K562 (cell line): Measurements from ENCODE around the gene IRF6. TPM values are rescaled to one million over a fixed set of nuclear protein-coding genes. Genes with fewer than 3 reads are reported as not detected.

Source experiments
- KAT8 ChIP-seq: fragments of 450-650 bp; IDR thresholded peaks from 2 replicates; pipeline ENCODE4 v1.6.1; 2016; ENCODE audit warnings: low read depth, mild to moderate bottlenecking
- MEF2A ChIP-seq: IDR thresholded peaks from 2 replicates; pipeline ENCODE4 v1.6.1; 2011; ENCODE audit warnings: low read depth, mild to moderate bottlenecking, low read length, moderate library complexity; ENCODE audit not compliant: control insufficient read depth
- NFYB ChIP-seq: IDR thresholded peaks from 2 replicates; pipeline ENCODE4 v1.6.1; 2011; ENCODE audit warnings: mild to moderate bottlenecking, moderate library complexity; ENCODE audit not compliant: insufficient read length; ENCODE audit errors: extremely low read depth
- PRPF4 ChIP-seq: fragments of 200-400 bp; formaldehyde crosslinking; IDR thresholded peaks from one replicate; pipeline ENCODE4 v1.6.1; 2017; ENCODE audit warnings: low read length, low read depth, mild to moderate bottlenecking; ENCODE audit not compliant: insufficient read depth, poor library complexity, severe bottlenecking
- PTBP1 ChIP-seq: fragments of 200-400 bp; formaldehyde crosslinking; IDR thresholded peaks from 2 replicates; pipeline ENCODE4 v1.6.1; 2017; ENCODE audit warnings: low read depth, low read length
- SMAD1 ChIP-seq: fragments of 150-350 bp; IDR thresholded peaks from 2 replicates; pipeline ENCODE4 v1.6.1; 2014; ENCODE audit warnings: low read length, low read depth; ENCODE audit not compliant: partially characterized antibody
- STAT5A ChIP-seq: IDR thresholded peaks from 2 replicates; pipeline ENCODE4 v1.6.1; 2012; ENCODE audit warnings: low read length, inconsistent platforms, borderline replicate concordance
- SUPT5H ChIP-seq: fragments of 450-650 bp; IDR thresholded peaks from 2 replicates; pipeline ENCODE4 v1.6.1; 2016
- TARDBP ChIP-seq: fragments of 450-650 bp; IDR thresholded peaks from 2 replicates; pipeline ENCODE4 v1.6.1; 2016
- TSC22D4 ChIP-seq: fragments of 450-650 bp; IDR thresholded peaks from 2 replicates; pipeline ENCODE4 v1.6.1; 2016; ENCODE audit warnings: missing genetic modification characterization, missing biosample characterization, control low read depth
- U2AF1 ChIP-seq: fragments of 200-400 bp; formaldehyde crosslinking; optimal IDR thresholded peaks from 2 replicates; pipeline ENCODE3; 2017; ENCODE audit warnings: mild to moderate bottlenecking, low read depth, low read length, moderate library complexity
- ZNF436 ChIP-seq: fragments of 250-450, 450-650 bp; sonication (Bioruptor Pico); formaldehyde crosslinking; IDR thresholded peaks from 2 replicates; pipeline ENCODE4 v1.7.0; 2020; ENCODE audit warnings: mild to moderate bottlenecking
- ZNF830 ChIP-seq: fragments of 250-450 bp; sonication (Bioruptor Pico); IDR thresholded peaks from 2 replicates; pipeline ENCODE4 v1.5.0; 2021; ENCODE audit warnings: mild to moderate bottlenecking
- polyA plus RNA-seq, 8 experiments: library from polyadenylated mRNA; depleted of rRNA in 4 of 8; stranded (reverse) in 5 of 8; unstranded in 3 of 8; fragments of >200 nt; fragmentation: Nextera tagmentation in 2 of 8; fragmentation: Illumina TruSeq in 1 of 8; extraction: Ambion mirVana in 2 of 8; extraction: Trizol in 1 of 8; gene quantifications; 2 replicates each; pipeline versions ENCODE4 v1.2.1 to v1.2.3, GENCODE V29; 2011 to 2014; ENCODE audit warnings: inconsistent platforms in 1 of 8, missing spikeins in 1 of 8
- total RNA-seq, 7 experiments: library from RNA; depleted of rRNA in 6 of 7; stranded (reverse); fragments of >200 nt in 6 of 7; fragmentation: Illumina TruSeq in 2 of 7; extraction: Trizol in 2 of 7; gene quantifications; 2 replicates each; pipeline versions ENCODE4 v1.2.1 to v1.2.3, GENCODE V29; 2011 to 2021; ENCODE audit warnings: low replicate concordance in 1 of 7
- TF ChIP-seq, protein P1 (sequence below): sonication (generic); formaldehyde crosslinking; IDR thresholded peaks from 2 replicates; pipeline ENCODE4 v1.8.1; 2023; ENCODE audit warnings: mild to moderate bottlenecking, missing genetic modification reagents
- TF ChIP-seq, protein P2 (sequence below): fragments of 450-650 bp; IDR thresholded peaks from 2 replicates; pipeline ENCODE4 v1.6.1; 2017; ENCODE audit warnings: antibody characterized with exemption, mild to moderate bottlenecking
- TF ChIP-seq, protein P3 (sequence below): sonication (generic); formaldehyde crosslinking; IDR thresholded peaks from 2 replicates; pipeline ENCODE4 v1.8.0; 2022; ENCODE audit warnings: mild to moderate bottlenecking, missing genetic modification reagents
- TF ChIP-seq, protein P4 (sequence below): fragments of 450-650 bp; IDR thresholded peaks from one replicate; pipeline ENCODE4 v1.6.1; 2018; ENCODE audit warnings: mild to moderate bottlenecking, moderate library complexity; ENCODE audit not compliant: partially characterized antibody

The IRF6 gene
- total and polyA plus RNA-seq, 9 of the 15 experiments (the other 6 are each of a cell fraction or from before 2014, with no cell fraction given) = 0.03 to 0.65 (median 0.17) TPM

DNA sequence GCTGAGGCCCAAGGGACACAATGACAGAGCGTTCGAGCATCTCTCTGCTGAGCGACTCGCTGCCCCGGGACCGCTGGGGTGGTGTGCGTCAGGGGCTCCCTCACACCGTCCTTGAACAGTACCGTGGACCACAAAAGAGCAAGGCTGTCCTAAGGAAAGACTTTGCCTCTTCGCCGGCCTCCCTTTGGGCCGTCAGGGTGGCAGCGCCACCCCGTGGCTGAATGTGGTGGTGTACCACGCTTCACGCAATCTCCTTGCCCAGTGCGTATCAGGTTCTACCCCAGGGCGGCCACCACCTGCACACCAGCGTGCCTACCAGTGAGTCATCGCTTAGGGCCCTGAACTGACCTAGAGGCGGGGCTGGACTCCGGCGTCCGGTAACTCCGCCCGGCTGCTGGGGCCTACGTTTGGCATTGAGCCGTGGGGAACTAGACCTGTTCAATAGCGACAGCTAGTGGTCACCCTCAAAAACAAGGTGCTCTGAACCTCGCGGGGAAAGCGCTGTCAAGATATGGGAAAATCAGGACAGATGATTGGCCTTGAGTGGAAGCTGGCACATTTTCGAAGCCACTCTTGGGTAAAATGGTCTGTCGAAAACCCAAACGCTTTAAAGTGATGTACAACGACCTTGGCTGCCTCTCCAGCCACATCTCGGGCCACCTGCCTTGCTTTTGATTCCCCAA, 58.2 kb downstream of the IRF6 start (continued):
- TF ChIP-seq, protein P1, sequence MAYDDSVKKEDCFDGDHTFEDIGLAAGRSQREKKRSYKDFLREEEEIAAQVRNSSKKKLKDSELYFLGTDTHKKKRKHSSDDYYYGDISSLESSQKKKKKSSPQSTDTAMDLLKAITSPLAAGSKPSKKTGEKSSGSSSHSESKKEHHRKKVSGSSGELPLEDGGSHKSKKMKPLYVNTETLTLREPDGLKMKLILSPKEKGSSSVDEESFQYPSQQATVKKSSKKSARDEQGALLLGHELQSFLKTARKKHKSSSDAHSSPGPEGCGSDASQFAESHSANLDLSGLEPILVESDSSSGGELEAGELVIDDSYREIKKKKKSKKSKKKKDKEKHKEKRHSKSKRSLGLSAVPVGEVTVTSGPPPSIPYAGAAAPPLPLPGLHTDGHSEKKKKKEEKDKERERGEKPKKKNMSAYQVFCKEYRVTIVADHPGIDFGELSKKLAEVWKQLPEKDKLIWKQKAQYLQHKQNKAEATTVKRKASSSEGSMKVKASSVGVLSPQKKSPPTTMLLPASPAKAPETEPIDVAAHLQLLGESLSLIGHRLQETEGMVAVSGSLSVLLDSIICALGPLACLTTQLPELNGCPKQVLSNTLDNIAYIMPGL = no peak
- TF ChIP-seq PRPF4 = no peak
- no peak for TF ChIP-seq NFYB
- TF ChIP-seq TSC22D4 = no peak
- peak; percentile 87; the same call in 1 of the 2 replicates for TF ChIP-seq TARDBP
- peak; percentile 39; the same call in 1 of the 2 replicates for TF ChIP-seq STAT5A
- no peak for TF ChIP-seq ZNF830 (CRISPR knock-in tag)
- TF ChIP-seq, protein P2, sequence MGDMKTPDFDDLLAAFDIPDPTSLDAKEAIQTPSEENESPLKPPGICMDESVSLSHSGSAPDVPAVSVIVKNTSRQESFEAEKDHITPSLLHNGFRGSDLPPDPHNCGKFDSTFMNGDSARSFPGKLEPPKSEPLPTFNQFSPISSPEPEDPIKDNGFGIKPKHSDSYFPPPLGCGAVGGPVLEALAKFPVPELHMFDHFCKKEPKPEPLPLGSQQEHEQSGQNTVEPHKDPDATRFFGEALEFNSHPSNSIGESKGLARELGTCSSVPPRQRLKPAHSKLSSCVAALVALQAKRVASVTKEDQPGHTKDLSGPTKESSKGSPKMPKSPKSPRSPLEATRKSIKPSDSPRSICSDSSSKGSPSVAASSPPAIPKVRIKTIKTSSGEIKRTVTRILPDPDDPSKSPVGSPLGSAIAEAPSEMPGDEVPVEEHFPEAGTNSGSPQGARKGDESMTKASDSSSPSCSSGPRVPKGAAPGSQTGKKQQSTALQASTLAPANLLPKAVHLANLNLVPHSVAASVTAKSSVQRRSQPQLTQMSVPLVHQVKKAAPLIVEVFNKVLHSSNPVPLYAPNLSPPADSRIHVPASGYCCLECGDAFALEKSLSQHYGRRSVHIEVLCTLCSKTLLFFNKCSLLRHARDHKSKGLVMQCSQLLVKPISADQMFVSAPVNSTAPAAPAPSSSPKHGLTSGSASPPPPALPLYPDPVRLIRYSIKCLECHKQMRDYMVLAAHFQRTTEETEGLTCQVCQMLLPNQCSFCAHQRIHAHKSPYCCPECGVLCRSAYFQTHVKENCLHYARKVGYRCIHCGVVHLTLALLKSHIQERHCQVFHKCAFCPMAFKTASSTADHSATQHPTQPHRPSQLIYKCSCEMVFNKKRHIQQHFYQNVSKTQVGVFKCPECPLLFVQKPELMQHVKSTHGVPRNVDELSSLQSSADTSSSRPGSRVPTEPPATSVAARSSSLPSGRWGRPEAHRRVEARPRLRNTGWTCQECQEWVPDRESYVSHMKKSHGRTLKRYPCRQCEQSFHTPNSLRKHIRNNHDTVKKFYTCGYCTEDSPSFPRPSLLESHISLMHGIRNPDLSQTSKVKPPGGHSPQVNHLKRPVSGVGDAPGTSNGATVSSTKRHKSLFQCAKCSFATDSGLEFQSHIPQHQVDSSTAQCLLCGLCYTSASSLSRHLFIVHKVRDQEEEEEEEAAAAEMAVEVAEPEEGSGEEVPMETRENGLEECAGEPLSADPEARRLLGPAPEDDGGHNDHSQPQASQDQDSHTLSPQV = no peak
- no peak for TF ChIP-seq KAT8
- no peak for TF ChIP-seq PTBP1
- TF ChIP-seq ZNF436 = no peak
- TF ChIP-seq U2AF1 = no peak
- no peak for TF ChIP-seq MEF2A
- TF ChIP-seq, protein P3, sequence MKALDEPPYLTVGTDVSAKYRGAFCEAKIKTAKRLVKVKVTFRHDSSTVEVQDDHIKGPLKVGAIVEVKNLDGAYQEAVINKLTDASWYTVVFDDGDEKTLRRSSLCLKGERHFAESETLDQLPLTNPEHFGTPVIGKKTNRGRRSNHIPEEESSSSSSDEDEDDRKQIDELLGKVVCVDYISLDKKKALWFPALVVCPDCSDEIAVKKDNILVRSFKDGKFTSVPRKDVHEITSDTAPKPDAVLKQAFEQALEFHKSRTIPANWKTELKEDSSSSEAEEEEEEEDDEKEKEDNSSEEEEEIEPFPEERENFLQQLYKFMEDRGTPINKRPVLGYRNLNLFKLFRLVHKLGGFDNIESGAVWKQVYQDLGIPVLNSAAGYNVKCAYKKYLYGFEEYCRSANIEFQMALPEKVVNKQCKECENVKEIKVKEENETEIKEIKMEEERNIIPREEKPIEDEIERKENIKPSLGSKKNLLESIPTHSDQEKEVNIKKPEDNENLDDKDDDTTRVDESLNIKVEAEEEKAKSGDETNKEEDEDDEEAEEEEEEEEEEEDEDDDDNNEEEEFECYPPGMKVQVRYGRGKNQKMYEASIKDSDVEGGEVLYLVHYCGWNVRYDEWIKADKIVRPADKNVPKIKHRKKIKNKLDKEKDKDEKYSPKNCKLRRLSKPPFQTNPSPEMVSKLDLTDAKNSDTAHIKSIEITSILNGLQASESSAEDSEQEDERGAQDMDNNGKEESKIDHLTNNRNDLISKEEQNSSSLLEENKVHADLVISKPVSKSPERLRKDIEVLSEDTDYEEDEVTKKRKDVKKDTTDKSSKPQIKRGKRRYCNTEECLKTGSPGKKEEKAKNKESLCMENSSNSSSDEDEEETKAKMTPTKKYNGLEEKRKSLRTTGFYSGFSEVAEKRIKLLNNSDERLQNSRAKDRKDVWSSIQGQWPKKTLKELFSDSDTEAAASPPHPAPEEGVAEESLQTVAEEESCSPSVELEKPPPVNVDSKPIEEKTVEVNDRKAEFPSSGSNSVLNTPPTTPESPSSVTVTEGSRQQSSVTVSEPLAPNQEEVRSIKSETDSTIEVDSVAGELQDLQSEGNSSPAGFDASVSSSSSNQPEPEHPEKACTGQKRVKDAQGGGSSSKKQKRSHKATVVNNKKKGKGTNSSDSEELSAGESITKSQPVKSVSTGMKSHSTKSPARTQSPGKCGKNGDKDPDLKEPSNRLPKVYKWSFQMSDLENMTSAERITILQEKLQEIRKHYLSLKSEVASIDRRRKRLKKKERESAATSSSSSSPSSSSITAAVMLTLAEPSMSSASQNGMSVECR = no peak; the same call in 1 of the 2 replicates
- TF ChIP-seq, protein P4, sequence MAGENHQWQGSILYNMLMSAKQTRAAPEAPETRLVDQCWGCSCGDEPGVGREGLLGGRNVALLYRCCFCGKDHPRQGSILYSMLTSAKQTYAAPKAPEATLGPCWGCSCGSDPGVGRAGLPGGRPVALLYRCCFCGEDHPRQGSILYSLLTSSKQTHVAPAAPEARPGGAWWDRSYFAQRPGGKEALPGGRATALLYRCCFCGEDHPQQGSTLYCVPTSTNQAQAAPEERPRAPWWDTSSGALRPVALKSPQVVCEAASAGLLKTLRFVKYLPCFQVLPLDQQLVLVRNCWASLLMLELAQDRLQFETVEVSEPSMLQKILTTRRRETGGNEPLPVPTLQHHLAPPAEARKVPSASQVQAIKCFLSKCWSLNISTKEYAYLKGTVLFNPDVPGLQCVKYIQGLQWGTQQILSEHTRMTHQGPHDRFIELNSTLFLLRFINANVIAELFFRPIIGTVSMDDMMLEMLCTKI = no peak
- TF ChIP-seq SUPT5H = no peak
- TF ChIP-seq SMAD1 = no peak
